ENCODE results near the gene ADGRV1.
"Not testable (repeated sequence)": the region's sequence is repeated elsewhere in the genome, so short reads cannot be mapped to it uniquely, and the experiment has no call there.

The ADGRV1 gene

DNA sequence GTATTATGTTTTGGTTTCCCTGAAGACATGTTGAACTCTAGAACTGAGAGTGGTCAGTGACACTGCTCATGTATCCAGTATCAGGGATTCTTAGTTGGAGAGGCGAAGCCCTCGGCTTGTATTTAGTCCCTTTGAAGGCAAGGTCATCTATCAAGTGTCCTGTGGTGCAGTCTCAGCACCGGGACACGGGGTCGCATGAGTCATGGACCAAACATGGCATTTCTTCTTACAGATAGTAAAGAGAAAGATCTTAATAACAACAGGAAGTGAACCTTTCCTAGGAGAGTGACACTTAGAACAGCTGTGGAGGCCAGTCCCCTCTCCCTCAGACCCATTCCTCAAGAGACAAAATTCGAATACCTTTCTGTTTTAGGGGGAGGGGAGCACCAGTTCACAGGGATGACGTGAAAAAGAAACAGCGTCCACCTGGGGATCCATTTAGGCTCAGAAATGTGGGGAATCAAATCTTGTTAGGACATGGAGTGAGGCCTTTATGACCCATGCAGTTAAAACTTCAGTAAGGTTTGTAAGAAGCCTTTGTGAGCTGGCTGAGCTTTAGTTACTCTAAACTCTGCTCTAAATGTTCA lies 86.5 kb downstream of the ADGRV1 start:
- no peak for DNase-seq (ENCODE audit: low read depth in 2 of 2)

DNA sequence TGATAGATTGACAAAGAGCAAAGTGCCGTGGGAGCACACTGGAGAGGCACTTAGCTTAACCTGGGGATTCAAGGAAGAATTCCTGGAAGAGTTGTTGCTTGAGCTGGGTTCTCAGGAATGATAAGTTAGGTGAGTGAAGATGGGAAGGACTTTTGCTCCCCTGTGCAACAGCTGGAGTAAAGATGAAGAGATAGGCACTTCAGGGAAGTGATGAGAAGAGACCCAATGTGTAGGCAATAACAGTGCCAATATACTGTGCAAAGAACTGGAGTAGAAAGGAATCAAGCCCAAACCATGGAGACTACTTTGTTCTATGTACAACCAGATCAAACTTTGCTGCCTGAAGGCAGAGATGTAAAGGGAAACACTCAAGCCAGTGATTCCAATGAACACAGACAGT lies 92.2 kb downstream of the ADGRV1 start:
- DNase-seq (ENCODE audit: low read depth in 2 of 2), result no peak

DNA sequence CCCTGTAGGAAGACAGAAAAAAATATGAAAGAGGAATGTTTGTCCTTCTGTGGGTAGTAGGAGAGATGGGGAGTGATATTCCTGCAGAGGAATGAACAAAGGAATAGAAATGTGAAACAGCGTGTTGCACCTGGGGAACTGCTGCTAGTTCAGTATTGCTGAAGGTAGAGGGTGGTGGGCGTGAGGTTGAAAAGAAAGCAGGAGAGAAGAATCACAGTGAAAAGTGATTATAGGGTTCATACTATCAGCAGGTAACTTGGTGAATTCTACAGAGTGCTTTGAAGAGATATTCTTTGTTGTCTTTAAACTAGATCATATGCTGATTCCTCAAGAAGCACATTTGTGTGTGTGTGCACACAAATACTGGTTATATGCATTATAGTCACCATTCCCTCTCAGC lies 95.6 kb downstream of the ADGRV1 start:
- DNase-seq (ENCODE audit: low read depth in 2 of 2), result no peak

DNA sequence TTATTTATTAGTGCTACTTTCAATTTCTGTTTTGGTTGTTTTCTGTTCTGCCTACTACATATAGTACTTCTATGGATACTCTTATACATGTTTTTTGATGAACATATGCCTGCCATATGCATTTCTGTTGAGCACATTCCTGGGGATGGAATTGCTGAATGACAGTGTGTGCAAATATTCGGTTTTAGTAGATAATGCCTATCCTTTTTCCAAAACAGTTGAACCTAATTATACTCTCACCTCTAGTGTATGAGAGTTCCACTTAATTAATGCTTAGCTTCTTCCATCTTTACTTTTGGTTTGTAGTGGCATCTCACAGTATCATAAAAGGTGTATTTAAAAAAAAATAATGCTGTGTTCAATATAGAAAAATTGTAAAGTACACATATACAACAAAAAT lies 96.8 kb downstream of the ADGRV1 start:
- no peak for DNase-seq (ENCODE audit: low read depth in 2 of 2)

DNA sequence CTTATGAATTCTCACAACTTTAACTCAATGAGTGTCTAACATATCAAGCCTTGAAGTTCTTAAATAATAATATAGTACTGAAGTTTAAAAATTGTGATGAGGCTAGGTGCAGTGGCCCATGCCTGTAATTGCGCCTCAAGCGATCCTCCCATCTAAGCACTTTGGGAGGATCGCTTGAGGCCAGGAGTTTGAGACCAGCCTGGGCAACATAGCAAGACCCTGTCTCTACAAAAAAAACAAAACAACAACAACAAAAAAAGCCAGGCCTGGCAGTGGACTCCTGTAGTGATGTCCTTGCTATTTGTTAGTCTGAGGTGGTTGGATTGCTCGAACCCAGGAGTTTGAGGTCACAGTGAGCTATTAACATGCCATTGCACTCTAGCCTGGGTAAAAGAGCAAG lies 98.4 kb downstream of the ADGRV1 start:
- no peak for DNase-seq (ENCODE audit: low read depth in 2 of 2)

DNA sequence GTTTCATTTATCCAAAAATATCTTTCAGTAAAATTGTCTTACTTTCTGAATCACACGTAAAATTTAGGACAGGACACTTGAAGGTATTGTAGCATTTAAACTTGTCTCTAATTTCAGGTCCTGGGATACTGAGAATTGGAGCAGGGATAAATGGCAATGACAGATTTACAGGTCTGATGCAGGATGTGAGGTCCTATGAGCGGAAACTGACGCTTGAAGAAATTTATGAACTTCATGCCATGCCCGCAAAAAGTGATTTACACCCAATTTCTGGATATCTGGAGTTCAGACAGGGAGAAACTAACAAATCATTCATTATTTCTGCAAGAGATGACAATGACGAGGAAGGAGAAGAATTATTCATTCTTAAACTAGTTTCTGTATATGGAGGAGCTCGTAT lies 99.2 kb downstream of the ADGRV1 start:
- DNase-seq (ENCODE audit: low read depth in 2 of 2), result no peak

DNA sequence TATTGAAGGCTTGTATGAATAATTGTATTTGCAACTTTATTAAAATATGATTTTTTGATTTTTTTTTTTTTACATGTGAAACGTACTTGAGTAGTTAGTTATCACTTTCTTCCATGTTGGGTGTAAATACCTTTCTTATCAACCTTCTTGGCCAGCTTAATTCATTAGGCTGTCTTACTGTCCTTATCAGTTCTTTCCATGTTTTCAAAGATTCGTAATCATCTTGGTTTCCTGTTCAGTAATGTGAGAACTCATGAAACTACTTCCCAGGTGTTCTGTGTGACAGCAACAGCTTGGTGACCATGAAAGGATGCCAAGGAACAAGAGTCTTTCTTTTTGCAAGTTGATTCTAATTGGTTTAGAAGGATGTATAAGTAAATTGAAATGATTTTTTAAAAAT lies 100.0 kb downstream of the ADGRV1 start:
- DNase-seq (ENCODE audit: low read depth in 2 of 2), result no peak

DNA sequence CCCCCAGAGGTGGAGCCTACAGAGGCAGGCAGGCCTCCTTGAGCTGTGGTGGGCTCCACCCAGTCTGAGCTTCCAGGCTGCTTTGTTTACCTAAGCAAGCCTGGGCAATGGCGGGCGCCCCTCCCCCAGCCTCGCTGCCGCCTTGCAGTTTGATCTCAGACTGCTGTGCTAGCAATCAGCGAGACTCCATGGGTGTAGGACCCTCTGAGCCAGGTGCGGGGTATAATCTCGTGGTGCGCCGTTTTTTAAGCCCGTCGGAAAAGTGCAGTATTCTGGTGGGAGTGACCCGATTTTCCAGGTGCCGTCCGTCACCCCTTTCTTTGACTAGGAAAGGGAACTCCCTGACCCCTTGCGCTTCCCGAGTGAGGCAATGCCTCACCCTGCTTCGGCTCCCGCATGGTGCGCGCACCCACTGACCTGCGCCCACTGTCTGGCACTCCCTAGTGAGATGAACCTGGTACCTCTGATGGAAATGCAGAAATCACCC lies 109.5 kb downstream of the ADGRV1 start:
- not testable (repeated sequence) for DNase-seq (ENCODE audit: low read depth in 2 of 2)

DNA sequence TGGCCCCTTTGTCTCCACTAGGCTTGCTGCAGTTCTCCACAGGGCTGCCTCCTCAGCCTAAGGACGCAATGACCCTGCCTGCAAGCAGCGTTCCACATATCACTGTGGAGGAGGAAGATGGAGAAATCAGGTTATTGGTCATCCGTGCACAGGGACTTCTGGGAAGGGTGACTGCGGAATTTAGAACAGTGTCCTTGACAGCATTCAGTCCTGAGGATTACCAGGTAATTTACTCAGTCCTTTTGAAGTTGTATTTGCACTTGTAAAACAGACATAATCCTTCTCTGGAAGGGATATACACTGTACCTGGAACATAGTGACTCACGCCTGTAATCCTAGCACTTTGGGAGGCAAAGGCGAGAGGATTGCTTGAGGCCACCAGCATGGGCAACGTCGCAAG lies 116.6 kb downstream of the ADGRV1 start:
- no peak for DNase-seq (ENCODE audit: low read depth in 2 of 2)

DNA sequence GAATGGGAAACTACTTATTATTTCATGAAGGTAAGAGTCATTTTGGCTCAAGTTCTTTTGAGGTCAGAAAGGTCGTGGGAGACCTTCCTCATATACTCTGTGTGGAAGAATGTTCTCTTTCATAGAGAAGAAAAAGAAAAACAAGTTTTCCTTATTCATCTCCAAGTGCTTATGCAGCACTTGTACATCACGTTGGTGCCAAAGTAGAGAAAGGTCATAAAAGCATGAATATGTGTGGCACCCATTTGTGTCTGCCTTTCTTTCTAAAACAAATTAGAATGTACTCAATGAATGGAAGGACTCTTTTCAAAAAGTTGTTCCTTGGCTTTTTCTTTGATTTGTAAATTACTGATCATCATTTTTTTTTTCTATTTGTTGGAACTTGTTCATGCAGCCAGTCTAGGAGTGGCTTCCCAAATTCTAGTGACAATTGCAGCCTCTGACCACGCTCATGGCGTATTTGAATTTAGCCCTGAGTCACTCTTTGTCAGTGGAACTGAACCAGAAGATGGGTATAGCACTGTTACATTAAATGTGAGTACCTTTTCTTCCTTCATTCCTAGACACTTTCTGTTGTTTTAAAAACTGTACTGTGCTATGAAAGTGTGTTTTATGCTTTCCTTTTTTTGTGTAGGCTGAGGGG lies 122.4 kb downstream of the ADGRV1 start:
- DNase-seq (ENCODE audit: low read depth in 2 of 2), result no peak

DNA sequence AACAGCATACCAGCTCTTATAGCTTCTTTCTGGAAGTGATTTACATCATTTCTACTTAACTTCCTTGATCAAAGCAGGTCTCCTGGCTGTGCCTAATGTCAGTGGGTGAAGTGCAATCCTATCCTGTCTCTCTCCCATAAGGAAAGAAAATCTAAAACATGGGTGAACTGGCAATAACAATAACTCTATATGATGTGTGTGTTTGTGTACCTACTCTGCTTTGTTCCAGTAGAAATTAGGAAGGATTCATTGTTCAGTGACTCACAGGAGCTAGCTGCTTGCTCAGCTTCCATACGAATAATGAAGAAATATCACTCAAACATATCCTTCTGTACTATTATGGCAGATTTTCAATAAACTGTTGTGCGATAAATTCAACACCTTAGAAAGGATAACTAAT lies 123.7 kb downstream of the ADGRV1 start:
- no peak for DNase-seq (ENCODE audit: low read depth in 2 of 2)

DNA sequence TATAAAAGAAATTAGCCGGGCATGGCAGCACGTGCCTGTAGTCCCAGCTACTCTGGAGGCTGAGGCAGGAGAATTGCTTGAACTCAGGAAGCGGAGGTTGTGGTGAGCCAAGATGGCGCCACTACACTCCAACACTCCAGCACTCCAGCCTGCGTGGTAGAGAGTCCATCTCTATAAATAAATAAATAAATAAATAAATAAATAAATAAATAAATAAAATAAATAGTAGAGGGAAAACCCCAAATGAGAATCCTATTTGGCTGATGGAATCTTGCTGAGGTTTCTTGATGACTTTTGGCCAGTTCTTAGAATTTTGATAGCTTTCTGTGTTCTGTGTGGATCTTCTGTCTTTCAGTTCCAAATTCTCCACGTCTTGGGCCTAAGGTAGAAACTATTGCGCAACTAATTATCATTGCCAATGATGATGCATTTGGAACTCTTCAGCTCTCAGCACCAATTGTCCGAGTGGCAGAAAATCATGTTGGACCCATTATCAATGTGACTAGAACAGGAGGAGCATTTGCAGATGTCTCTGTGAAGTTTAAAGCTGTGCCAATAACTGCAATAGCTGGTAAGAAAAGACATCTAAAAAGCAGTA lies 126.9 kb downstream of the ADGRV1 start:
- DNase-seq (ENCODE audit: low read depth in 2 of 2), result no peak

DNA sequence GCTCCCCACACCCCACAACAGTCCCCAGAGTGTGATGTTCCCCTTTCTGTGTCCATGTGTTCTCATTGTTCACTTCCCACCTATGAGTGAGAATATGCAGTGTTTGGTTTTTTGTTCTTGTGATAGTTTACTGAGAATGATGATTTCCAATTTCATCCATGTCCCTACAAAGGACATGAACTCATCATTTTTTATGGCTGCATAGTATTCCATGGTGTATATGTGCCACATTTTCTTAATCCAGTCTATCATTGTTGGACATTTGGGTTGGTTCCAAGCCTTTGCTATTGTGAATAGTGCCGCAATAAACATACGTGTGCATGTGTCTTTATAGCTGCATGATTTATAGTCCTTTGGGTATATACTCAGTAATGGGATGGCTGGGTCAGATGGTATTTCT lies 127.8 kb downstream of the ADGRV1 start:
- not testable (repeated sequence) for DNase-seq (ENCODE audit: low read depth in 2 of 2)

DNA sequence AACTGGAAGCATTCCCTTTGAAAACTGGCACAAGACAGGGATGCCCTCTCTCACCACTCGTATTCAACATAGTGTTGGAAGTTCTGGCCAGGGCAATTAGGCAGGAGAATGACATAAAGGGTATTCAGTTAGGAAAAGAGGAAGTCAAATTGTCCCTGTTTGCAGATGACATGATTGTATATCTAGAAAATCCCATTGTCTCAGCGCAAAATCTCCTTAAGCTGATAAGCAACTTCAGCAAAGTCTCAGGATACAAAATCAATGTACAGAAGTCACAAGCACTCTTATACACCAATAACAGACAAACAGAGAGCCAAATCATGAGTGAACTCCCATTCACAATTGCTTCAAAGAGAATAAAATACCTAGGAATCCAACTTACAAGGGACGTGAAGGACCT lies 128.9 kb downstream of the ADGRV1 start:
- not testable (repeated sequence) for DNase-seq (ENCODE audit: low read depth in 2 of 2)

DNA sequence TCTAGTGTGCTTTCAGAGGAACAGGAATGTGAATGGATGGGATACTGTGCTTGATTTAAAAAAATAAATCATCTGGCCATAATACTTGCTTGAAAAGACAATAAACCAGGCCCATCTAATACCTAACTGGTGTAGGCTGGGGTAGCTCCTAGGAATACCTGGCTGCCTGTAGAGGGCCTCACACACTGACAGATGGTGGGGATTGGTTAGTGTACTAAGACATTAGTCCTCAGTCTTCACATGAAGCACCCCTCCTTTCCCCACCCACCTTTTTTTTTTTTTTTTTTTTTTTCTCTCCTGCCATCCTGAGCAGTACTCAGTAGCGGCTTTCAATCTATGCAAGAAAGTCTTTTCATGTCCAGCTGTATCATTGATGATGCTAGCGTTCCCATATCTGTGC lies 130.5 kb downstream of the ADGRV1 start:
- no peak for DNase-seq (ENCODE audit: low read depth in 2 of 2)

DNA sequence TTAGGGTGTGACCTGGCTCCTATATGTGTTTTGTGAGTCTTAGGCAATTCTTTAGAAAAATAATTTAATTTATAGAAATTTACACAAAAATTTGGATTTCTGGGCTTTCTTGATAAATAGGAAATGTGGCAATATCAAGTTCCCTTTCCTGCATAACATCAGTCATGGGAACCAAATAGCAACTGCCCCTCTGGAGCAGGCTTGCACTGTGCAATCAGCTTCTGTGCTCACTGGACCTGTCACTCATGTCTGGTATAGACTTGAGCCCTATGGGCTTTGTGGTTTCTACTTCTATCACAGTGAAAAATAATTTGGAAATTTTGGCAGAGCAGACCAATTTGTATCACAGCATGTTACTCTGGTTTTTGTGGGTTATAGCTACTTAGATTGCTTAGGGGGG lies 131.7 kb downstream of the ADGRV1 start:
- no peak for DNase-seq (ENCODE audit: low read depth in 2 of 2)

DNA sequence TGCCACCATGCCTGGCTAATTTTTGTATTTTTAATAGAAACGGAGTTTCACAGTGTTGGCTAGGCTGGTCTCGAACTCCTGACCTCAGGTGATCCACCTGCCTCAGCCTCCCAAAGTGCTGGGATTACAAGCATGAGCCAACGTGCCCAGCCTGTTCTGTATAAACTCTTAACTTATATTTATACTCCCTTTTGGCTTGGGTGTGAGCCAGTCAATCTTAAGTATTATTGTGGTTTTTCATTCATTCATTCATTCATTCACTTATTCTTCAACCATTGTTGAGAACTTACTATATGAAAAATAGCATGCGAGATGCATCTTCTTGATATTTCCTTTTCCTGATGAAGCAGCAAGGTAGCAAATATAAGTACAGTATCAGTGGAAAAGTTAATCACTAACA lies 132.9 kb downstream of the ADGRV1 start:
- DNase-seq (ENCODE audit: low read depth in 2 of 2), result no peak

DNA sequence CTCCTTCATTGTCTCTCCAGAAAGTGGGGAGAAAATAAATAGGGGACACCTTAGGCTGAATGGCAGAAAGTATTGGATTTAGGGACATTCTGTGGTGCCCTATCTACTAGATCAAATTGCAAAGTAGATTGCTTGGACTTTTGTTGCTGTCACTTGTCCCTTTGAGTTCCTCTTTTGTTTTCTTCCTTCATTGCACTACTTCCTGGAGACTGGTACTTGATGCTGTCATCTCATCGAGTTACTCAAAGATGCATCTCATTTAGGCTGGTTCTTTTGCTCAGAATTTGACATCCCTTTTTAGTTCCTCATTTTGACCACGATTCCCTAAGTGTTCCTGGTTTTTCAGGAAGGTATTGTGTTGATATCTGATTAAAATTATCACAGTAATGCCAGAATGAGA lies 137.6 kb downstream of the ADGRV1 start:
- no peak for DNase-seq (ENCODE audit: low read depth in 2 of 2)

DNA sequence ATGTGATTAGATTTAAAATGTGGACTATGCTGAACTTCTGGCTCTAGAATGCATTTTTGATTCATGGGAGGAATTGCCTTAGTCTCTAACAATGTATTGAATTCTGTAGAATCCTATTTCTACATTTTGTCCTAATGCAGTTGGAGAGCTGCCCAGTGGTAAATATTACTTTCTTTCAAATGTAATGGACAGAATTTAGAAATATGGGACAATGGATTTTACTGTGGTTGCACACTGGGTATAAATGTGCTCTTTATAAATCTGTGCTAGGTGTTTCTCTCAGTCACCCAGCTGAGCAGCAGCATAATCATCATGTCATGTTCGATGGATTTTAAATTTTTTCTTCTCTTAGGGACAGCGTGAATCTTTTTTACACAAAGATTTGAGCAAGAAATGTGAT lies 141.7 kb downstream of the ADGRV1 start:
- no peak for DNase-seq (ENCODE audit: low read depth in 2 of 2)

DNA sequence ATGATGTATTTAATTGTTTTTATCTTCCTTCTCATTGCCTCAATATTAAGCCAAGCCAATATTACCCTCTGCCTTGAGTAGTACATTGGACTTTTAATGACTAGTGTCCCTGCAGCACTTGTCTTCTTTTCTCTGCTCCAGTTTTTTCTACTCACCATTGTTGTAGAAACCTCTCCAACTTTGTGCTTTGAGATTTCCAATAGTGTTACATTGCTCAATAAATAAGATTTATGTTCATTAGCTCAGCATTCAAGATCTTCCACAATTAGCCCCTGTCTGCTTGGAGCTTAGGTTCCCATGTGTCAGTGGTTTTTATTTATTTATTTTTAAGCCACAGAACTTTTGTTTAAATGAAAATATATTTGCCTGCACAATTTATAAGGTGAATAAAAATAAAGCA lies 145.3 kb downstream of the ADGRV1 start:
- no peak for DNase-seq (ENCODE audit: low read depth in 2 of 2)

DNA sequence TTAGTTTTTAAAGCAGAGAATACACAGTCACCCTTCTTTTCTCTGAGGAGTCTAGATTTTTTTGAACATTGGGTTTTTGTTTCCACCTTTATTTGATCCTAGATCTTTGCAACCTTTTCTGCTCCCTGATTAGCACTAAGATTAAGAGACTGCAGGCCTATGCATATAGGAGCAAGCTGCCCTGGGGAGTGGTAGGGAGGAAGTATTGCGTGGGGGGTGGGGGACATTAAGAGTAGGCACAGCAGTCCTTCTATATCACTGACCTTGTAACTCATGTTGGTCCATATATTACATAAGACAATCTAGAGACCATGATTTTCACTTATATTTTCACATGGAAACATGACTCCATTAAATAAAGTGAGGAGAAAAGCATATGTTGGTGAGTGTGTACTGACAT lies 149.1 kb downstream of the ADGRV1 start:
- DNase-seq (ENCODE audit: low read depth in 2 of 2), result no peak

DNA sequence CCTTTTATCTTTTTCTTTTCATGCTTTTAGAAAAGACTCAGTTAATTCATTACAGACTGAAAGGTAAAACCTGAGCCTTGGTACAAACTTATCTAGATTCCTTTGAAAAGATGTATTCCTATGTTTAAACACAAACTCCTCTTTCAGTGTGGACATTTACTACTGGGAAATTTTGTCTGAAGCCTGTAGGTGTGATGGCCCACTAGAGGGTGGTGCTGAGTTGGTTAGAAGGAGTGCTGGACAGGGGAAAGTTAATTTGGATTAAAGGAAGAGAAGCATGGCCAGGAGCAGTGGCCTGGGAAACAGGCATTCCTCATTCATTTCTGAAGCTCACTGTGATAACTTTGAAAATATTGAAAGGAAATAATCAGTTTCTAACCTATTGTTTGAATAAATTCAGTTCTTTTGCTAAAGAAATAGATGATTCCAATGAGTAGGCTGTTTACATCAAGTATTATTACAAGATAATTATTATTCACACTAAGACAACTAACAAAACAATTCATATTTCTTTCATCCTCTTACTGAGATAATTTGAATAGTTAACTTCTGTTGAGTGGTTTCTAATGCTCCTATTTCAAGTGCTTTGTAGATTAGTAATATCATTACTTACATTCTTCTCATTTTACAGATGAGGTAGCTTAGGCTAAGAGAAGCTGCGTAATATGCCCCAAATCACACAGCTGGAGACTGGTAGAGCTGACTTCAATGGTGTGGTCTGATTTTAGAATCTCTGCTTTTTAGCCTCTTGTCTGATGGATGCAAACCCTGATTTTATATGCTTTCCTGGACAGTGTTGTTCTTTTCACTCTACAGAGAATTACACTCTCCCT lies 150.9 kb downstream of the ADGRV1 start:
- DNase-seq (ENCODE audit: low read depth in 2 of 2), result no peak

DNA sequence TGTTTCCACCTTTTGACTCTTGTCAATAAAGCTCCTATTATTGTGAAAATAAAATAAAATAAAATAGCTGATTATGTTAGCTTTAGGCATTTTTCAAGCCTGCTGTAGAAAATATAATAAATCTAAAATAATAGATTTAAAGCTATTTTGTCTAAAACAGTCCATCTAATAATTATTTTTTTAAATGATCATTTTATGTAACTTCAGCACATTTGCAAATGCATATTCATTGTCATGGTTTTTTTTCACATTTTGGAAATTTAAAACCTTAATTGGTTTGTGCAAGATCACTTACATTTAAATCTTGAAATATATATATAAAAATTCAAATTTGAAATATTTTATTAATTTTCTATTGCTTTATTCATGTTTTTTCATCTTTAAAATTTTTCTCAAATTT lies 159.8 kb downstream of the ADGRV1 start:
- no peak for DNase-seq (ENCODE audit: low read depth in 2 of 2)

All from stimulated activated CD8-positive, alpha-beta memory T cell treated with anti-CD3 and anti-CD28 coated beads, Interleukin-7, amount 100 ng/mL, for 4 hours (primary cell).